IMR-90 (cell line): Measurements from ENCODE around the gene CASK. TPM values are rescaled to one million over a fixed set of nuclear protein-coding genes. Genes with fewer than 3 reads are reported as not detected.

Experiments
- ATAC-seq: fragments of 200-7000 bp; cut with Tn5 transposase; 2 replicates; pipeline ENCODE4 v1.9.1; 2020; ENCODE audit warnings: low read depth, mild to moderate bottlenecking, moderate library complexity
- BruUV-seq: library from RNA; stranded (reverse); fragments of 400-500 nt; replicated peaks from 2 replicates; lab custom pipeline; 2021; lab: Mats Ljungman, UMichigan
- CTCF ChIA-PET: fragments of 300-600 bp; formaldehyde crosslinking; extraction: SDS; loops from one replicate; lab custom pipeline; 2021; ENCODE audit warnings: antibody characterized with exemption; lab: Yijun Ruan, JAX
- POLR2A ChIA-PET: fragments of 300-600 bp; sonication (Branson Sonifier 250); formaldehyde crosslinking; loops from one replicate; lab custom pipeline; 2022; ENCODE audit warnings: antibody characterized with exemption; ENCODE audit not compliant: unreplicated experiment; lab: Charles Lee
- DNase-seq: peaks from one replicate; pipeline ENCODE4 v3.0.0; 2013
- H2AFZ ChIP-seq: replicated peaks from 2 replicates; pipeline ENCODE3; 2013; ENCODE audit warnings: low read length, mild to moderate bottlenecking; ENCODE audit not compliant: poor library complexity
- H2AK5ac ChIP-seq: 2 replicates; pipeline ENCODE4 v1.6.1; 2013; ENCODE audit warnings: low read depth, low read length, inconsistent platforms
- H2AK9ac ChIP-seq: replicated peaks from 2 replicates; pipeline ENCODE3; 2013; ENCODE audit warnings: mild to moderate bottlenecking, low read depth, low read length, moderate library complexity; ENCODE audit not compliant: poor library complexity
- H2BK120ac ChIP-seq: 2 replicates; pipeline ENCODE4 v1.6.1; 2013; ENCODE audit warnings: low read depth, low read length, inconsistent platforms
- H2BK15ac ChIP-seq: 3 replicates; pipeline ENCODE4 v1.6.1; 2013; ENCODE audit warnings: low read depth, low read length, inconsistent platforms
- H2BK20ac ChIP-seq: 2 replicates; pipeline ENCODE4 v1.6.1; 2013; ENCODE audit warnings: low read depth, mild to moderate bottlenecking, inconsistent platforms, low read length, moderate library complexity
- H2BK5ac ChIP-seq: 2 replicates; pipeline ENCODE4 v1.6.1; 2013; ENCODE audit warnings: mild to moderate bottlenecking, low read depth, low read length, inconsistent platforms; ENCODE audit not compliant: poor library complexity, severe bottlenecking
- H3K14ac ChIP-seq: replicated peaks from 2 replicates; pipeline ENCODE4 v1.6.1; 2013; ENCODE audit warnings: low read depth, low read length, inconsistent platforms
- H3K18ac ChIP-seq: 2 replicates; pipeline ENCODE4 v1.6.1; 2013; ENCODE audit warnings: low read depth, low read length, control low read depth
- H3K23ac ChIP-seq: 2 replicates; pipeline ENCODE4 v1.6.1; 2013; ENCODE audit warnings: low read depth, low read length, inconsistent platforms
- H3K27ac ChIP-seq: 2 replicates; pipeline ENCODE4 v1.5.1; 2013; ENCODE audit warnings: mild to moderate bottlenecking, control low read depth, low read length; ENCODE audit not compliant: insufficient read depth
- H3K27me3 ChIP-seq: 2 replicates; pipeline ENCODE4 v1.6.1; 2013; ENCODE audit warnings: low read length; ENCODE audit not compliant: control insufficient read depth, insufficient read depth
- H3K36me3 ChIP-seq: 2 replicates; pipeline ENCODE4 v1.6.1; 2013; ENCODE audit warnings: low read length, mixed read lengths; ENCODE audit not compliant: control insufficient read depth, insufficient read depth
- H3K4ac ChIP-seq: 2 replicates; pipeline ENCODE4 v1.6.1; 2013; ENCODE audit warnings: low read depth, low read length, inconsistent platforms
- H3K4me1 ChIP-seq: 2 replicates; pipeline ENCODE4 v1.6.1; 2013; ENCODE audit warnings: low read length, mixed read lengths; ENCODE audit not compliant: control insufficient read depth, insufficient read depth
- H3K4me2 ChIP-seq: 2 replicates; pipeline ENCODE4 v1.6.1; 2013; ENCODE audit warnings: low read depth, mild to moderate bottlenecking, control low read depth, low read length, moderate library complexity
- H3K4me3 ChIP-seq: 2 replicates; pipeline ENCODE4 v1.5.1; 2013; ENCODE audit warnings: low read depth, mild to moderate bottlenecking, control low read depth, low read length, moderate library complexity; ENCODE audit not compliant: insufficient read depth
- H3K56ac ChIP-seq: 2 replicates; pipeline ENCODE4 v1.6.1; 2013; ENCODE audit warnings: low read length, inconsistent platforms; ENCODE audit not compliant: insufficient read depth; ENCODE audit errors: extremely low read depth
- H3K79me1 ChIP-seq, 2 experiments: 2 replicates each; pipeline ENCODE4 v1.6.1; 2013; ENCODE audit warnings: low read length in 2 of 2, inconsistent platforms in 1 of 2, low read depth in 1 of 2
- H3K9ac ChIP-seq: 2 replicates; pipeline ENCODE4 v1.6.1; 2013; ENCODE audit warnings: low read depth, low read length, control low read depth
- H3K9me1 ChIP-seq: 2 replicates; pipeline ENCODE4 v1.6.1; 2013; ENCODE audit warnings: low read length, inconsistent platforms; ENCODE audit not compliant: insufficient read depth
- H3K9me3 ChIP-seq: 2 replicates; pipeline ENCODE4 v1.6.1; 2013; ENCODE audit warnings: low read length; ENCODE audit not compliant: control insufficient read depth, insufficient read depth
- H4K20me1 ChIP-seq: 2 replicates; pipeline ENCODE4 v1.6.1; 2013; ENCODE audit warnings: low read length, inconsistent platforms; ENCODE audit not compliant: insufficient read depth
- H4K5ac ChIP-seq: 2 replicates; pipeline ENCODE4 v1.6.1; 2013; ENCODE audit warnings: mild to moderate bottlenecking, low read depth, low read length, control low read depth
- H4K8ac ChIP-seq, 2 experiments: 2 replicates each; pipeline ENCODE4 v1.6.1; 2013; ENCODE audit warnings: low read depth in 2 of 2, low read length in 2 of 2, control low read depth in 1 of 2, inconsistent platforms in 1 of 2
- H4K91ac ChIP-seq: 2 replicates; pipeline ENCODE4 v1.6.1; 2013; ENCODE audit warnings: low read depth, low read length, inconsistent platforms; ENCODE audit not compliant: insufficient read depth
- BHLHE40 ChIP-seq: fragments of 150-350 bp; IDR thresholded peaks from 2 replicates; pipeline ENCODE4 v1.6.1; 2016; ENCODE audit warnings: mild to moderate bottlenecking, low read depth, low read length
- CEBPB ChIP-seq: IDR thresholded peaks from 2 replicates; pipeline ENCODE4 v1.6.1; 2012; ENCODE audit warnings: low read depth, low read length, improper control_type of control experiment
- CHD1 ChIP-seq: IDR thresholded peaks from 2 replicates; pipeline ENCODE4 v1.6.1; 2012; ENCODE audit warnings: low read depth, low read length, improper control_type of control experiment
- CTCF ChIP-seq: conservative IDR thresholded peaks from 2 replicates; pipeline ENCODE4 v1.5.1; 2012; ENCODE audit warnings: mild to moderate bottlenecking, low read depth, low read length, improper control_type of control experiment
- ELK1 ChIP-seq: fragments of 150-350 bp; IDR thresholded peaks from 2 replicates; pipeline ENCODE4 v1.6.1; 2016; ENCODE audit warnings: low read depth, mild to moderate bottlenecking, low read length, moderate library complexity, borderline replicate concordance
- FOS ChIP-seq: fragments of 150-350 bp; IDR thresholded peaks from 2 replicates; pipeline ENCODE4 v1.6.1; 2016; ENCODE audit warnings: low read depth, low read length
- MAFK ChIP-seq: IDR thresholded peaks from 2 replicates; pipeline ENCODE4 v1.6.1; 2012; ENCODE audit warnings: low read depth, low read length, improper control_type of control experiment
- NFE2L2 ChIP-seq: fragments of 150-350 bp; IDR thresholded peaks from 2 replicates; pipeline ENCODE4 v1.6.1; 2016; ENCODE audit warnings: low read depth, mild to moderate bottlenecking, low read length
- POLR2A ChIP-seq: IDR thresholded peaks from 2 replicates; pipeline ENCODE4 v1.6.1; 2012; ENCODE audit warnings: mild to moderate bottlenecking, low read depth, low read length
- RAD21 ChIP-seq: IDR thresholded peaks from 2 replicates; pipeline ENCODE4 v1.6.1; 2012; ENCODE audit warnings: low read length, improper control_type of control experiment
- RCOR1 ChIP-seq: IDR thresholded peaks from 2 replicates; pipeline ENCODE4 v1.6.1; 2012; ENCODE audit warnings: mild to moderate bottlenecking, low read length, improper control_type of control experiment; ENCODE audit not compliant: insufficient replicate concordance
- RFX5 ChIP-seq: IDR thresholded peaks from 2 replicates; pipeline ENCODE4 v1.8.0; 2012; ENCODE audit warnings: low read depth, mild to moderate bottlenecking, low read length, moderate library complexity
- SMC3 ChIP-seq: fragments of 150-350 bp; IDR thresholded peaks from 2 replicates; pipeline ENCODE4 v1.6.1; 2016; ENCODE audit warnings: low read depth, mild to moderate bottlenecking, antibody characterized with exemption, low read length, moderate library complexity
- USF2 ChIP-seq: fragments of 150-350 bp; IDR thresholded peaks from 2 replicates; pipeline ENCODE4 v1.6.1; 2017; ENCODE audit warnings: mild to moderate bottlenecking, antibody characterized with exemption, low read length, low read depth
- WGBS, 2 experiments: methylation state at CpG; one replicate each; pipeline versions ENCODE4 v1.1.5 to v1.1.7; 2013; ENCODE audit warnings: missing lambda C conversion rate in 2 of 2; ENCODE audit not compliant: insufficient read length in 1 of 2; ENCODE audit errors: extremely low coverage in 2 of 2; 5-methylcytosine and 5-hydroxymethylcytosine counted together
- dilution Hi-C: fragments of 300-500 bp; cut with HindIII; formaldehyde crosslinking; loops from one replicate; pipeline ENCODE4 v1.14.3; 2018; ENCODE audit warnings: low sequenced_read_pairs; ENCODE audit not compliant: unreplicated experiment
- in situ Hi-C: fragments of 300-500 bp; cut with MboI; formaldehyde crosslinking; loops from 3 replicates; pipeline ENCODE4 v1.14.3; 2019; ENCODE audit warnings: low sequenced_read_pairs, inconsistent platforms, mixed read lengths
- intact Hi-C: fragments of 100-400 bp; cut with micrococcal nuclease; formaldehyde crosslinking; loops from 2 replicates; pipeline ENCODE4 v1.10.0; 2022
- polyA plus RNA-seq, 3 experiments: library from polyadenylated mRNA; depleted of rRNA; stranded (reverse); fragments of >200 nt; gene quantifications; 2 replicates each; pipeline ENCODE4 v1.2.3, GENCODE V29; 2012; ENCODE audit warnings: low replicate concordance in 1 of 3
- total RNA-seq: library from RNA; depleted of rRNA; stranded (reverse); fragments of >200 nt; gene quantifications from 2 replicates; pipeline ENCODE4 v1.2.3, GENCODE V29; 2012

CASK gene
- total and polyA plus RNA-seq, 2 of the 4 experiments (the other 2 are of a cell fraction), result 9.4 to 17.7 TPM

- H4K5ac ChIP-seq, result no peak overlapping the region
- no peak overlapping the region for H4K91ac ChIP-seq
- H3K9me1 ChIP-seq, result no peaks in the 10 kb centered on the region; the same call in 1 of the 2 replicates
- no peak overlapping the region for H3K23ac ChIP-seq
- no peak overlapping the region for H2BK5ac ChIP-seq
- no peak overlapping the region for H2BK20ac ChIP-seq
- no peak overlapping the region for H3K56ac ChIP-seq
- CTCF ChIA-PET, result interaction anchor here (0.6 kb wide), 1 partner anchor 21 kb away, joined by 3 read pairs; no protein-coding TSS in a partner anchor
- H3K27ac ChIP-seq, result no peak overlapping the region
- intact Hi-C loops (no loop called here), in situ Hi-C loops (no loop called here), dilution Hi-C loops (no loop called here)
- no peak for ATAC-seq
- no CpG with 5 or more reads among the region's 9 CpGs for WGBS, 2 experiments
- BruUV-seq, result no TSS peak
- peaks cover 10% of the 10 kb centered on the region for H3K27me3 ChIP-seq
- POLR2A ChIA-PET, result no interaction called here
- no peaks in the 10 kb centered on the region; the same call in 1 of the 2 replicates for H3K4me1 ChIP-seq
- no peak overlapping the region for H3K18ac ChIP-seq
- no peak overlapping the region for H2BK15ac ChIP-seq
- H3K14ac ChIP-seq, result no peak overlapping the region
- H3K4me3 ChIP-seq, result no peak overlapping the region
- no peaks in the 10 kb centered on the region for H4K20me1 ChIP-seq
- H3K4ac ChIP-seq, result no peak overlapping the region
- no peak overlapping the region for H4K8ac ChIP-seq
- peaks cover 2% of the 10 kb centered on the region for H3K36me3 ChIP-seq
- H3K79me1 ChIP-seq, result no peaks in the 10 kb centered on the region; a peak in 1 of 4 replicates
- TF ChIP-seq ELK1, result no peak
- no peak for TF ChIP-seq CHD1
- no peak for TF ChIP-seq SMC3
- TF ChIP-seq RFX5, result no peak
- TF ChIP-seq CTCF, result no peak
- no peak for TF ChIP-seq USF2
- no peak for TF ChIP-seq FOS
- no peak for TF ChIP-seq RAD21
- no peak for TF ChIP-seq POLR2A
- TF ChIP-seq NFE2L2, result no peak
- no peak for TF ChIP-seq BHLHE40
- no peak for TF ChIP-seq CEBPB
- TF ChIP-seq MAFK, result no peak
- TF ChIP-seq RCOR1, result no peak
- no peak overlapping the region for H3K4me2 ChIP-seq
- no peak overlapping the region for H2BK120ac ChIP-seq
- no peak overlapping the region for H2AFZ ChIP-seq
- H2AK5ac ChIP-seq, result no peak overlapping the region
- no peak overlapping the region for H2AK9ac ChIP-seq
- H3K9ac ChIP-seq, result no peak overlapping the region
- no peaks in the 10 kb centered on the region for H3K9me3 ChIP-seq
- DNase-seq, result no peak
Observed at GRCh38 chrX:41518127-41518840, 405.1 kb downstream of the CASK start.
